Right ventricle myocardium superior (tissue), 1 donor: ENCODE results near the gene LRRC34. TPM values are rescaled to one million over a fixed set of nuclear protein-coding genes. Genes with fewer than 3 reads are reported as not detected.

Experiments used
- ATAC-seq: fragments of 200-7000 bp; cut with Tn5 transposase; one replicate; pipeline ENCODE4 v1.9.1; 2020; ENCODE audit warnings: mild to moderate bottlenecking; ENCODE audit not compliant: poor library complexity
- DNase-seq: peaks from one replicate; pipeline ENCODE4 v3.0.0-alpha.2; 2020
- intact Hi-C: fragments of 100-400 bp; cut with DNase I; formaldehyde crosslinking; loops from one replicate; pipeline ENCODE4 v1.11.2; 2022
- long read RNA-seq: library from polyadenylated mRNA; unstranded; transcript quantifications from one replicate; pipeline ENCODE4 v2.0.0, GENCODE V29; 2021
- total RNA-seq: library from RNA; stranded (reverse); fragmentation: NEBNext Ultra II Directional; extraction: Animal tissue kit (Norgen Biotek cat#: 25700); gene quantifications from one replicate; pipeline ENCODE4 v1.2.1, GENCODE V29; 2021
- donor health status: DM: no; HTN: yes; CAD: no; lungs with severe emphysema.

Gene LRRC34
- total RNA-seq, result 2.0 TPM
- long read RNA-seq, partial matches to known transcripts, result 0 of 3 reads
- long read RNA-seq, other reads (novel, unspliced or antisense), result 1 of 3 reads

- DNase-seq, result peak; percentile 89
- intact Hi-C loops, result no loop called here
- ATAC-seq, result peak; percentile 95
Observed at GRCh38 chr3:169812332-169813235, at the start of gene LRRC34, which contains the start of gene LRRIQ4. Gene LRRC34 (minus strand): TSS chr3:169812904. CDS start chr3:169812548, 356 bp downstream. Gene LRRIQ4 (plus strand): TSS chr3:169812870. CDS start chr3:169821922, 9,052 bp downstream.

GRCh38 chr3:169861871-169862270 lies 49.2 kb upstream of the LRRC34 start:
- ATAC-seq (no peak), DNase-seq (no peak)
- intact Hi-C loops, result loop anchor here (5.0 kb wide), 1 partner anchor 105 kb away; the partner anchor contains the start of gene SEC62

- no peak for ATAC-seq
- no peak for DNase-seq
- intact Hi-C loops, result no loop called here
Observed at GRCh38 chr3:169857811-169858210, 45.1 kb upstream of the LRRC34 start.

GRCh38 chr3:169855514-169855913 lies 42.8 kb upstream of the LRRC34 start:
- ATAC-seq, result no peak
- intact Hi-C loops, result no loop called here
- no peak for DNase-seq

- no peak for ATAC-seq
- no peak for DNase-seq
- intact Hi-C loops, result no loop called here
Observed at GRCh38 chr3:169850618-169851017, 37.9 kb upstream of the LRRC34 start.

GRCh38 chr3:169848741-169849140 lies 36.0 kb upstream of the LRRC34 start:
- intact Hi-C loops, result no loop called here
- ATAC-seq, result no peak
- DNase-seq, result no peak

- intact Hi-C loops, result no loop called here
- ATAC-seq (peak; percentile 48), DNase-seq (no peak)
Observed at GRCh38 chr3:169847896-169848295, 35.2 kb upstream of the LRRC34 start.

GRCh38 chr3:169846458-169847193 lies 33.9 kb upstream of the LRRC34 start:
- ATAC-seq, result no peak
- intact Hi-C loops, result no loop called here
- DNase-seq, result no peak

- DNase-seq (no peak), ATAC-seq (no peak)
- intact Hi-C loops, result no loop called here
Observed at GRCh38 chr3:169842960-169843359, 30.3 kb upstream of the LRRC34 start.

- ATAC-seq (no peak), DNase-seq (no peak)
- intact Hi-C loops, result no loop called here
Observed at GRCh38 chr3:169841171-169841570, 28.5 kb upstream of the LRRC34 start.

- no peak for ATAC-seq
- no peak for DNase-seq
- intact Hi-C loops, result no loop called here
Observed at GRCh38 chr3:169838511-169839030, 25.9 kb upstream of the LRRC34 start.

- intact Hi-C loops, result no loop called here
- ATAC-seq (no peak), DNase-seq (no peak)
Observed at GRCh38 chr3:169836942-169837275, 24.2 kb upstream of the LRRC34 start.

GRCh38 chr3:169836078-169836941 lies 23.6 kb upstream of the LRRC34 start:
- DNase-seq (no peak), ATAC-seq (no peak)
- intact Hi-C loops, result no loop called here

- no peak for ATAC-seq
- intact Hi-C loops, result no loop called here
- no peak for DNase-seq
Observed at GRCh38 chr3:169835533-169835932, 22.8 kb upstream of the LRRC34 start.

- DNase-seq (no peak), ATAC-seq (no peak)
- intact Hi-C loops, result no loop called here
Observed at GRCh38 chr3:169827712-169828111, 15.0 kb upstream of the LRRC34 start.

- ATAC-seq (no peak), DNase-seq (no peak)
- intact Hi-C loops, result no loop called here
Observed at GRCh38 chr3:169825316-169825715, 12.6 kb upstream of the LRRC34 start.

- DNase-seq (no peak), ATAC-seq (no peak)
- intact Hi-C loops, result no loop called here
Observed at GRCh38 chr3:169822983-169823382, 10.3 kb upstream of the LRRC34 start.

- intact Hi-C loops, result no loop called here
- DNase-seq (no peak), ATAC-seq (no peak)
Observed at GRCh38 chr3:169822540-169822939, 9.8 kb upstream of the LRRC34 start.

- intact Hi-C loops, result no loop called here
- ATAC-seq, result no peak
- DNase-seq, result no peak
Observed at GRCh38 chr3:169822091-169822490, 9.4 kb upstream of the LRRC34 start.
